WTC11 (cell line): Measurements from ENCODE around the gene LTBP2. TPM values are rescaled to one million over a fixed set of nuclear protein-coding genes. Genes with fewer than 3 reads are reported as not detected.
A peak's percentile ranks its signal among the peaks of the same experiment; 100 is the strongest.

Source experiments
- ATAC-seq: fragments of 200-7000 bp; cut with Tn5 transposase; 2 replicates; pipeline ENCODE4 v1.10.0; 2021; ENCODE audit warnings: mild to moderate bottlenecking, moderate library complexity
- CTCF ChIA-PET: fragments of 300-600 bp; sonication (Branson Sonifier 250); formaldehyde crosslinking; loops from one replicate; lab custom pipeline; 2021; ENCODE audit warnings: antibody characterized with exemption; lab: Charles Lee
- POLR2A ChIA-PET: fragments of 350-600 bp; sonication (Branson Sonifier 250); formaldehyde crosslinking; loops from one replicate; lab custom pipeline; 2021; ENCODE audit warnings: antibody characterized with exemption; lab: Charles Lee
- DNase-seq: peaks from one replicate; pipeline ENCODE4 v3.0.0; 2021; ENCODE audit warnings: low spot score
- H3K27ac Mint-ChIP-seq: 2 replicates; pipeline ENCODE4 v1.8.0; 2021; ENCODE audit warnings: mixed read lengths
- H3K27me3 Mint-ChIP-seq: 2 replicates; pipeline ENCODE4 v1.8.0; 2021; ENCODE audit warnings: low read depth, mild to moderate bottlenecking, moderate library complexity, mixed read lengths
- H3K36me3 Mint-ChIP-seq: 2 replicates; pipeline ENCODE4 v1.8.0; 2021; ENCODE audit warnings: mixed read lengths
- H3K4me1 Mint-ChIP-seq: 2 replicates; pipeline ENCODE4 v1.8.0; 2022; ENCODE audit warnings: mixed read lengths
- H3K4me3 Mint-ChIP-seq: 2 replicates; pipeline ENCODE4 v1.8.0; 2021; ENCODE audit warnings: mild to moderate bottlenecking, moderate library complexity, mixed read lengths
- H3K9me3 Mint-ChIP-seq: 2 replicates; pipeline ENCODE4 v1.8.0; 2021; ENCODE audit warnings: mixed read lengths
- ARID4B ChIP-seq: sonication (generic); formaldehyde crosslinking; IDR thresholded peaks from 2 replicates; pipeline ENCODE4 v1.8.0; 2023; ENCODE audit warnings: missing genetic modification reagents, mild to moderate bottlenecking, borderline replicate concordance
- ATF1 ChIP-seq: sonication (generic); formaldehyde crosslinking; IDR thresholded peaks from 2 replicates; pipeline ENCODE4 v1.8.1; 2023; ENCODE audit warnings: mild to moderate bottlenecking, moderate library complexity, missing genetic modification reagents
- ATF2 ChIP-seq: sonication (generic); formaldehyde crosslinking; IDR thresholded peaks from 2 replicates; pipeline ENCODE4 v1.8.1; 2022; ENCODE audit warnings: low read depth, missing genetic modification reagents, borderline replicate concordance
- CBFB ChIP-seq: sonication (generic); formaldehyde crosslinking; IDR thresholded peaks from 2 replicates; pipeline ENCODE4 v1.8.1; 2022; ENCODE audit warnings: mild to moderate bottlenecking, low read depth, missing genetic modification reagents
- CREB1 ChIP-seq: sonication (generic); formaldehyde crosslinking; IDR thresholded peaks from 2 replicates; pipeline ENCODE4 v1.8.0; 2023; ENCODE audit warnings: mild to moderate bottlenecking, missing genetic modification reagents
- E2F1 ChIP-seq: sonication (generic); formaldehyde crosslinking; IDR thresholded peaks from 2 replicates; pipeline ENCODE4 v1.8.0; 2022; ENCODE audit warnings: mild to moderate bottlenecking, missing genetic modification reagents
- FOXK1 ChIP-seq: sonication (generic); formaldehyde crosslinking; IDR thresholded peaks from 2 replicates; pipeline ENCODE4 v1.8.0; 2022; ENCODE audit warnings: mild to moderate bottlenecking, moderate library complexity, missing genetic modification reagents
- KAT7 ChIP-seq: sonication (generic); formaldehyde crosslinking; IDR thresholded peaks from 2 replicates; pipeline ENCODE4 v1.8.1; 2023; ENCODE audit warnings: missing genetic modification reagents, mild to moderate bottlenecking, borderline replicate concordance
- NFE2L1 ChIP-seq: sonication (generic); formaldehyde crosslinking; IDR thresholded peaks from 2 replicates; pipeline ENCODE4 v1.8.1; 2023; ENCODE audit warnings: missing genetic modification reagents
- OVOL2 ChIP-seq: fragments of 250-450 bp; sonication (Bioruptor Pico); IDR thresholded peaks from 2 replicates; pipeline ENCODE4 v1.9.0; 2021; ENCODE audit warnings: mild to moderate bottlenecking, borderline replicate concordance
- SMAD3 ChIP-seq: sonication (generic); formaldehyde crosslinking; IDR thresholded peaks from 2 replicates; pipeline ENCODE4 v1.8.0; 2022; ENCODE audit warnings: missing genetic modification reagents, mild to moderate bottlenecking, borderline replicate concordance
- SMAD4 ChIP-seq: sonication (generic); formaldehyde crosslinking; IDR thresholded peaks from 2 replicates; pipeline ENCODE4 v1.8.0; 2022; ENCODE audit warnings: mild to moderate bottlenecking, missing genetic modification reagents
- SOX15 ChIP-seq: fragments of 250-450 bp; sonication (Bioruptor Pico); IDR thresholded peaks from 2 replicates; pipeline ENCODE4 v1.9.0; 2021; ENCODE audit warnings: mild to moderate bottlenecking
- TEAD1 ChIP-seq: sonication (generic); formaldehyde crosslinking; IDR thresholded peaks from 2 replicates; pipeline ENCODE4 v1.8.0; 2022; ENCODE audit warnings: mild to moderate bottlenecking, missing genetic modification reagents
- ZNF121 ChIP-seq: sonication (generic); formaldehyde crosslinking; IDR thresholded peaks from 2 replicates; pipeline ENCODE4 v1.8.0; 2023; ENCODE audit warnings: missing genetic modification reagents
- total RNA-seq: library from RNA; stranded (reverse); gene quantifications from 3 replicates; pipeline ENCODE4 v1.2.3, GENCODE V29; 2021
- TF ChIP-seq, protein P1 (sequence below): sonication (generic); formaldehyde crosslinking; IDR thresholded peaks from 2 replicates; pipeline ENCODE4 v1.8.1; 2022; ENCODE audit warnings: missing genetic modification reagents, borderline replicate concordance
- TF ChIP-seq, protein P2 (sequence below): sonication (generic); formaldehyde crosslinking; IDR thresholded peaks from 2 replicates; pipeline ENCODE4 v1.8.0; 2022; ENCODE audit warnings: mild to moderate bottlenecking, missing genetic modification reagents
- TF ChIP-seq, protein P3 (sequence below): sonication (generic); formaldehyde crosslinking; IDR thresholded peaks from 2 replicates; pipeline ENCODE4 v1.8.1; 2023; ENCODE audit warnings: mild to moderate bottlenecking, moderate library complexity, missing genetic modification reagents
- TF ChIP-seq, protein P4 (sequence below): sonication (generic); formaldehyde crosslinking; IDR thresholded peaks from 2 replicates; pipeline ENCODE4 v1.8.0; 2023; ENCODE audit warnings: missing genetic modification reagents

The LTBP2 gene
- total RNA-seq, 1 experiment from 2014 or later = 1.2 TPM

DNA sequence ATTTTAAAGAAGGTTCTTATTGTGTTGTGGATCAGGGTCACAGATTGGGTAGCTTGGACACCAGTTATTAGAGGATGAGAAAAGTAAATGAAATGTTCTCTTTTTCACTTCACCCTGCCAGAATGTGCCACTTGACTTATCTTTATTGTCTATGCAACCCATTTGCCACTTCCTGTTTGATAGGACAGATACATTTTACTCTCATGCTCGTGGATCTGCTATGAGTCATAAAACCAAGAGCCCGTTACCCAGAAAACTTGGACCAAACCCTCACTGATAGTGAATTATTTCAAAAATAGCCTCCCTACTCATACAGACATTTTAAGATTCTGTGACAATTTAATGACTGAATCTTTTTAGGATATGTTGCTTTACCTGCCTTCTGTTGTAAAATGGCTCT lies 116.7 kb downstream of the LTBP2 start:
- Mint-ChIP-seq H3K9me3 (no peaks in the 10 kb centered on the region), H3K27me3 (no peaks in the 10 kb centered on the region), H3K4me3 (peak overlapping the region; percentile 96), H3K4me1 (peaks cover 27% of the 10 kb centered on the region), H3K27ac (no peak overlapping the region), H3K36me3 (peaks cover 12% of the 10 kb centered on the region)
- TF ChIP-seq SOX15 (CRISPR knock-in tag) (no peak), ARID4B (CRISPR knock-in tag) (no peak), E2F1 (CRISPR knock-in tag) (no peak), FOXK1 (no peak), CBFB (CRISPR knock-in tag) (no peak), CREB1 (CRISPR knock-in tag) (no peak), TEAD1 (CRISPR knock-in tag) (no peak), OVOL2 (CRISPR knock-in tag) (no peak)
- no peak for DNase-seq
- CTCF ChIA-PET = interaction anchor here (3.1 kb wide), 1 partner anchor 13 kb away, joined by 18 read pairs; no protein-coding TSS in a partner anchor
- POLR2A ChIA-PET = no interaction called here
- no peak for ATAC-seq

- H3K4me1 Mint-ChIP-seq = peaks cover 22% of the 10 kb centered on the region
- DNase-seq = peak; percentile 100
- H3K9me3 Mint-ChIP-seq = no peaks in the 10 kb centered on the region
- CTCF ChIA-PET = interaction anchor here (0.6 to 3.1 kb wide), 22 partner anchors 8 to 332 kb away, joined by 3 to 26 read pairs (median 5); partner anchors contain the start of genes ABCD4, LTBP2 and VRTN
- no peaks in the 10 kb centered on the region for H3K27me3 Mint-ChIP-seq
- peak within 1 kb of the TSS; percentile 86 for H3K27ac Mint-ChIP-seq
- ATAC-seq = peak; percentile 92
- POLR2A ChIA-PET = interaction anchor here (0.8 to 1.9 kb wide), 12 partner anchors 8 to 210 kb away, joined by 3 to 10 read pairs (median 3); partner anchors contain the start of genes ABCD4 and VRTN
- H3K36me3 Mint-ChIP-seq = peaks cover 12% of the 10 kb centered on the region
- peak within 1 kb of the TSS; percentile 96 for H3K4me3 Mint-ChIP-seq
- TF ChIP-seq, protein P1, sequence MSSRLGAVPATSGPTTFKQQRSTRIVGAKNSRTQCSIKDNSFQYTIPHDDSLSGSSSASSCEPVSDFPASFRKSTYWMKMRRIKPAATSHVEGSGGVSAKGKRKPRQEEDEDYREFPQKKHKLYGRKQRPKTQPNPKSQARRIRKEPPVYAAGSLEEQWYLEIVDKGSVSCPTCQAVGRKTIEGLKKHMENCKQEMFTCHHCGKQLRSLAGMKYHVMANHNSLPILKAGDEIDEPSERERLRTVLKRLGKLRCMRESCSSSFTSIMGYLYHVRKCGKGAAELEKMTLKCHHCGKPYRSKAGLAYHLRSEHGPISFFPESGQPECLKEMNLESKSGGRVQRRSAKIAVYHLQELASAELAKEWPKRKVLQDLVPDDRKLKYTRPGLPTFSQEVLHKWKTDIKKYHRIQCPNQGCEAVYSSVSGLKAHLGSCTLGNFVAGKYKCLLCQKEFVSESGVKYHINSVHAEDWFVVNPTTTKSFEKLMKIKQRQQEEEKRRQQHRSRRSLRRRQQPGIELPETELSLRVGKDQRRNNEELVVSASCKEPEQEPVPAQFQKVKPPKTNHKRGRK (CRISPR knock-in tag) = no peak
- TF ChIP-seq ZNF121 (CRISPR knock-in tag) (no peak), ATF1 (CRISPR knock-in tag) (no peak), CREB1 (CRISPR knock-in tag) (no peak), SMAD4 (CRISPR knock-in tag) (no peak), KAT7 (CRISPR knock-in tag) (peak; percentile 74; the same call in 1 of the 2 replicates), SMAD3 (CRISPR knock-in tag) (0 out of 2 replicates have a peak, but pooled peaks have one; percentile 50), NFE2L1 (CRISPR knock-in tag) (0 out of 2 replicates have a peak, but pooled peaks have one; percentile 30), ATF2 (CRISPR knock-in tag) (no peak)
- TF ChIP-seq, protein P2, sequence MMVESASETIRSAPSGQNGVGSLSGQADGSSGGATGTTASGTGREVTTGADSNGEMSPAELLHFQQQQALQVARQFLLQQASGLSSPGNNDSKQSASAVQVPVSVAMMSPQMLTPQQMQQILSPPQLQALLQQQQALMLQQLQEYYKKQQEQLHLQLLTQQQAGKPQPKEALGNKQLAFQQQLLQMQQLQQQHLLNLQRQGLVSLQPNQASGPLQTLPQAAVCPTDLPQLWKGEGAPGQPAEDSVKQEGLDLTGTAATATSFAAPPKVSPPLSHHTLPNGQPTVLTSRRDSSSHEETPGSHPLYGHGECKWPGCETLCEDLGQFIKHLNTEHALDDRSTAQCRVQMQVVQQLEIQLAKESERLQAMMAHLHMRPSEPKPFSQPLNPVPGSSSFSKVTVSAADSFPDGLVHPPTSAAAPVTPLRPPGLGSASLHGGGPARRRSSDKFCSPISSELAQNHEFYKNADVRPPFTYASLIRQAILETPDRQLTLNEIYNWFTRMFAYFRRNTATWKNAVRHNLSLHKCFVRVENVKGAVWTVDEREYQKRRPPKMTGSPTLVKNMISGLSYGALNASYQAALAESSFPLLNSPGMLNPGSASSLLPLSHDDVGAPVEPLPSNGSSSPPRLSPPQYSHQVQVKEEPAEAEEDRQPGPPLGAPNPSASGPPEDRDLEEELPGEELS (CRISPR knock-in tag) = no peak; the same call in 1 of the 2 replicates
- TF ChIP-seq, protein P3, sequence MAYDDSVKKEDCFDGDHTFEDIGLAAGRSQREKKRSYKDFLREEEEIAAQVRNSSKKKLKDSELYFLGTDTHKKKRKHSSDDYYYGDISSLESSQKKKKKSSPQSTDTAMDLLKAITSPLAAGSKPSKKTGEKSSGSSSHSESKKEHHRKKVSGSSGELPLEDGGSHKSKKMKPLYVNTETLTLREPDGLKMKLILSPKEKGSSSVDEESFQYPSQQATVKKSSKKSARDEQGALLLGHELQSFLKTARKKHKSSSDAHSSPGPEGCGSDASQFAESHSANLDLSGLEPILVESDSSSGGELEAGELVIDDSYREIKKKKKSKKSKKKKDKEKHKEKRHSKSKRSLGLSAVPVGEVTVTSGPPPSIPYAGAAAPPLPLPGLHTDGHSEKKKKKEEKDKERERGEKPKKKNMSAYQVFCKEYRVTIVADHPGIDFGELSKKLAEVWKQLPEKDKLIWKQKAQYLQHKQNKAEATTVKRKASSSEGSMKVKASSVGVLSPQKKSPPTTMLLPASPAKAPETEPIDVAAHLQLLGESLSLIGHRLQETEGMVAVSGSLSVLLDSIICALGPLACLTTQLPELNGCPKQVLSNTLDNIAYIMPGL = peak; percentile 83; the same call in 1 of the 2 replicates
- TF ChIP-seq, protein P4, sequence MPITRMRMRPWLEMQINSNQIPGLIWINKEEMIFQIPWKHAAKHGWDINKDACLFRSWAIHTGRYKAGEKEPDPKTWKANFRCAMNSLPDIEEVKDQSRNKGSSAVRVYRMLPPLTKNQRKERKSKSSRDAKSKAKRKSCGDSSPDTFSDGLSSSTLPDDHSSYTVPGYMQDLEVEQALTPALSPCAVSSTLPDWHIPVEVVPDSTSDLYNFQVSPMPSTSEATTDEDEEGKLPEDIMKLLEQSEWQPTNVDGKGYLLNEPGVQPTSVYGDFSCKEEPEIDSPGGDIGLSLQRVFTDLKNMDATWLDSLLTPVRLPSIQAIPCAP (CRISPR knock-in tag) = no peak
Observed at GRCh38 chr14:74493343-74494261, 118.4 kb downstream of the LTBP2 start, which contains the start of gene ISCA2. Gene ISCA2, plus strand, starts transcription at chr14:74493765. Its CDS starts 10 bp downstream, at chr14:74493775.
